Heart left ventricle (tissue), 16 donors: ENCODE measurements around the gene ADAM15. TPM values are rescaled to one million over a fixed set of nuclear protein-coding genes. Genes with fewer than 3 reads are reported as not detected.

Source experiments
- ATAC-seq, 4 donors: fragments of 200-7000 bp; cut with Tn5 transposase; one replicate each; pipeline ENCODE4 v1.9.1; 2020 to 2022; ENCODE audit warnings: moderate library complexity in 4 of 4, mild to moderate bottlenecking in 3 of 4, moderate number of reproducible peaks in 1 of 4
- DNase-seq, 5 donors: peaks; one replicate each; pipeline ENCODE4 v3.0.0-alpha.2; 2020
- H3K27ac ChIP-seq, 12 donors: fragments of 200-600 bp; sonication (generic) in 4 of 12; one replicate each; pipeline versions ENCODE4 v1.5.0 to v1.8.0; 2016 to 2022; ENCODE audit warnings: mild to moderate bottlenecking in 2 of 12
- H3K27me3 ChIP-seq, 9 donors: fragments of 200-600 bp; sonication (generic) in 2 of 9; one replicate each; pipeline versions ENCODE4 v1.5.1 to v1.8.0; 2016 to 2022; ENCODE audit warnings: mild to moderate bottlenecking in 3 of 9
- H3K36me3 ChIP-seq, 9 donors: fragments of 200-600 bp; sonication (generic) in 2 of 9; one replicate each; pipeline versions ENCODE4 v1.5.0 to v1.8.0; 2018 to 2022; ENCODE audit warnings: mild to moderate bottlenecking in 2 of 9
- H3K4me1 ChIP-seq, 12 donors: fragments of 200-600 bp; sonication (generic) in 4 of 12; one replicate each; pipeline versions ENCODE4 v1.5.0 to v1.8.0; 2016 to 2022; ENCODE audit warnings: mild to moderate bottlenecking in 3 of 12
- H3K4me3 ChIP-seq, 12 donors: fragments of 200-600 bp; sonication (generic) in 4 of 12; one replicate each; pipeline versions ENCODE4 v1.5.0 to v1.8.0; 2017 to 2022; ENCODE audit warnings: mild to moderate bottlenecking in 9 of 12, moderate library complexity in 4 of 12
- H3K9me3 ChIP-seq, 12 donors: fragments of 200-600 bp; sonication (generic) in 4 of 12; one replicate each; pipeline versions ENCODE4 v1.5.0 to v1.8.0; 2016 to 2022; ENCODE audit warnings: mild to moderate bottlenecking in 1 of 12
- POLR2A ChIP-seq, 2 donors: fragments of 450-650 bp; IDR thresholded peaks; one replicate each; pipeline ENCODE4 v1.6.1; 2017; ENCODE audit warnings: antibody characterized with exemption in 2 of 2, mild to moderate bottlenecking in 2 of 2, moderate library complexity in 2 of 2
- WGBS, 4 donors: extraction: QIAGEN DNeasy Blood & Tissue Kit in 2 of 4; methylation state at CpG; one replicate each; pipeline versions ENCODE4 v1.1.5 to v1.1.7; 2013 to 2018; 5-methylcytosine and 5-hydroxymethylcytosine counted together
- intact Hi-C, 10 donors: fragments of 100-400 bp; cut with DNase I; formaldehyde crosslinking; loops; one replicate each; pipeline versions ENCODE4 v1.11.1 to v1.14.2; 2022
- polyA plus RNA-seq, 2 donors: library from polyadenylated mRNA; stranded (reverse); fragments of 200-250 nt; gene quantifications; one replicate each; pipeline ENCODE4 v1.2.3, GENCODE V29; 2013
- total RNA-seq, 9 donors: library from RNA; depleted of rRNA in 2 of 9; stranded (reverse); fragments of >200 nt in 2 of 9; fragmentation: NEBNext Ultra II Directional in 3 of 9; extraction: Animal tissue kit (Norgen Biotek cat#: 25700) in 3 of 9; gene quantifications; one replicate each; pipeline versions ENCODE4 v1.1.0 to v1.2.4, GENCODE V29; 2016 to 2023
- TF ChIP-seq, protein P1 (sequence below), 12 donors: fragments of 200-600 bp; sonication (generic) in 4 of 12; IDR thresholded peaks; one replicate each; pipeline versions ENCODE4 v1.5.0 to v1.8.0; 2018 to 2022; ENCODE audit warnings: antibody characterized with exemption in 12 of 12, mild to moderate bottlenecking in 5 of 12
- donor health status: ischemic (EF 13 %, LVEDD 7.1; RV severe dilation, severe dysfunction).
- donor health status: healthy with polysubstance abuse.
- donor health status: DM: no; HTN: yes; CAD: no.
- donor health status: DM: no; HTN: no; CAD: no.
- donor health status: ischemic (EF 25% LVEDD 6.9; RV normal size, moderate dysfunction).
- donor health status: ischemic (EF 25% LVEDD 5.7; RV mildly dilated, moderate dysfunction).
- donor health status: healthy.
- donor health status: DM: yes; HTN: yes; CAD: no.
- donor health status: ischemic (EF 35%, LVEDD 5.7; RV mildly dilated, moderate dysfunction).
- donor health status: nonischemic (EF 11% LVEDD 7.7; RV severe dilation, severe dysfunction).
- donor health status: DM: yes; HTN: yes; CAD: no.
- donor health status: PGD.
- donor health status: ischemic (EF 29% LVEDD 5.4; RV normal size, mild dysfunction).
- donor health status: nonischemic (EF 23%, LVEDD 6.1; RV moderate dilation, normal function).

Gene ADAM15
- total and polyA plus RNA-seq, 11 donors, result 55.8 to 199 (median 84.2) TPM

DNA sequence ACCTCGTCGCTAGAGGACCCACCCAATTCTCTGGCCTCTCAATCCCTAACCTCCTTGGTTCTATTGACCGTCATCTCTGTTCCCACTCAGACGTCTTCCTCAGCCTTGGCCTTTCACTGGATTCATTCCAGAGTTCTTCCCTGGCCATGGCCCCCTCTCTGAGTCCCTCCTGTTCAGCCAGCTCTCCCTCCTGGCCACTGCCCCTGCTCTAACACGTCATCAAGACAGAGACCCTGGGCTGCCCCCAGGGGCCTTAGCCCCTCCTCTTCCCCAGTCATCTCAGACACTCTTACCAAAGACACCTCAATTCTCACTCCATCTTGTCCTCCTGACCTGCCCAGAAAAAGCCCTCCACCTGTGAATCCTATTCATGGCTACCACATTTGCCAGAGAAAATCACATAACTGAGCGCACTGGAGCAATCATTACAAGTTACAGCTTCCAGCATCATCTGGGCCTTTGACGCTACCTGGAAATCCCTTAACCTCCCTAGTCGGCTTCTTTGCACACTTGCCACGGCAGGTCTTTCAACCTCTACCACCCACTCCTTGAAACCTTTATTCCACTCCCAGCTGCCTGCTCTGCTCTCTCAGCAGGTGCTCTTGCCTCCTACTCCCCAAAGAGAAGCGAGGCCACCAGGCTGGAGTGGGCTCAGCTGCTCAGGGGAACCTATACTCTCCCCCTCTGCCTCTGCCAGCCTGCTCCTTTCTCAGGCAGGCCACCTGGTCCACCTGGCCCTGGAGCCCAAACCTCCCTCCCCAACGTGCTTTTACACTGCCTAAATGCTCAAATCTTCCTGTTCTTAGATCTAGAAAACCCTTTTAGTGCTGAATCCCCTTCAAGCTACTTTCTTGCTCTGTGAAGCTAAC, 31.5 kb upstream of the ADAM15 start:
- peak in 1 of 5 donors; percentile 58 for DNase-seq
- H3K4me1 ChIP-seq, result peaks cover 5 to 30% (median 14%) of the 10 kb centered on the region in 12 donors
- no peak for ATAC-seq
- TF ChIP-seq, protein P1, sequence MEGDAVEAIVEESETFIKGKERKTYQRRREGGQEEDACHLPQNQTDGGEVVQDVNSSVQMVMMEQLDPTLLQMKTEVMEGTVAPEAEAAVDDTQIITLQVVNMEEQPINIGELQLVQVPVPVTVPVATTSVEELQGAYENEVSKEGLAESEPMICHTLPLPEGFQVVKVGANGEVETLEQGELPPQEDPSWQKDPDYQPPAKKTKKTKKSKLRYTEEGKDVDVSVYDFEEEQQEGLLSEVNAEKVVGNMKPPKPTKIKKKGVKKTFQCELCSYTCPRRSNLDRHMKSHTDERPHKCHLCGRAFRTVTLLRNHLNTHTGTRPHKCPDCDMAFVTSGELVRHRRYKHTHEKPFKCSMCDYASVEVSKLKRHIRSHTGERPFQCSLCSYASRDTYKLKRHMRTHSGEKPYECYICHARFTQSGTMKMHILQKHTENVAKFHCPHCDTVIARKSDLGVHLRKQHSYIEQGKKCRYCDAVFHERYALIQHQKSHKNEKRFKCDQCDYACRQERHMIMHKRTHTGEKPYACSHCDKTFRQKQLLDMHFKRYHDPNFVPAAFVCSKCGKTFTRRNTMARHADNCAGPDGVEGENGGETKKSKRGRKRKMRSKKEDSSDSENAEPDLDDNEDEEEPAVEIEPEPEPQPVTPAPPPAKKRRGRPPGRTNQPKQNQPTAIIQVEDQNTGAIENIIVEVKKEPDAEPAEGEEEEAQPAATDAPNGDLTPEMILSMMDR (IDR thresholded peaks at IDR 0.05), result no peak
- no peak for TF ChIP-seq POLR2A (IDR thresholded peaks at IDR 0.05)
- peaks cover 0 to 18% (median 10%) of the 10 kb centered on the region in 9 donors for H3K36me3 ChIP-seq
- WGBS, 4 donors, result 82 to 90% (median 86%) methylated on average over 11 of the region's 11 CpGs
- no peak overlapping the region for H3K4me3 ChIP-seq
- intact Hi-C loops, result loop anchor here in 5 of 10 donors (5.0 kb wide), 5 partner anchors 33 to 62 kb away; partner anchors contain the start of genes ADAM15 (in 1 of the 5), CKS1B (in 1 of the 5), PBXIP1 (in 1 of the 5) and PYGO2 (in 1 of the 5)
- H3K27me3 ChIP-seq, result no peaks in the 10 kb centered on the region
- H3K27ac ChIP-seq, result no peak overlapping the region
- H3K9me3 ChIP-seq, result no peaks in the 10 kb centered on the region

DNA sequence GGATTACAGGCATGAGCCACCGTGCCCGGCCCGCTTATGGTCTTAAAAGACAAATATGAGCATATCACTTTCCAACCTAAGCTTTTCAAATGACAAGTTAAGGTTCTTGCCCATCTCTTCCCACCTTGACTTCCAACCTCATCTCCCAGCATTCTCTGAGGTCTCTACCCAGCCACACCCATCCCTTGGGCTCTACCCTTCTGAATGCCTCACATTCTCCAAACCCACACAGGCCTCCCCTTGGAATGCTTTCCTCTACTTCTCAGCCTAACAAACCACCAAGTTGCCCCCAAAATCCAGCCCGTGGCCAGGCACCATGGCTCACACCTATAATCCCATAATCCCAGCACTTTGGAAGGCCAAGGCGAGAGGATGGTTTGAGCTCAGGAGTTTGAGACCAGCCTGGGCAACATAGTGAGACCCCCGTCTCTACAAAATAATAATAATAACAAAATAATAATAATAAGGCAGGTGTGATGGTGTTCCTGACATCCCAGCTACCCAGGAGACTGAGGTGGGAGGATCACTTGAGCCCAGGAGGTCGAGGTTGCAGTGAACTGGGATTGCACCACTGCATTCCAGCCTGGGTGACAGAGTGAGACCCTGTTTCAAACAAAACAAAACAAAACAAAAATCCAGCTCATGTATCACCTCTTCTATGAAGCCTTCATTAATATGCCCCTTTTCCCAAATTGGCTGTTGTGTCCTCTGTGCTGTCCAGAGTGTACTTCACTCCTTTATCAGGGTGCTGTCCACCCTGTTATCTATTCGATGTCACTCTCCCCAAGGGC, 28.8 kb upstream of the ADAM15 start:
- TF ChIP-seq, protein P1 (IDR thresholded peaks at IDR 0.05), result no peak
- TF ChIP-seq POLR2A (IDR thresholded peaks at IDR 0.05), result no peak
- Histone ChIP-seq H3K36me3 (no peaks in the 10 kb centered on the region), H3K4me1 (peaks cover 5 to 23% (median 7%) of the 10 kb centered on the region in 12 donors), H3K27me3 (no peaks in the 10 kb centered on the region), H3K27ac (no peak overlapping the region), H3K9me3 (no peaks in the 10 kb centered on the region), H3K4me3 (no peak overlapping the region)
- ATAC-seq (no peak), DNase-seq (no peak)
- 79 to 84% (median 81%) methylated on average over 8 of the region's 8 CpGs for WGBS, 4 donors
- intact Hi-C loops, result no loop called here

DNA sequence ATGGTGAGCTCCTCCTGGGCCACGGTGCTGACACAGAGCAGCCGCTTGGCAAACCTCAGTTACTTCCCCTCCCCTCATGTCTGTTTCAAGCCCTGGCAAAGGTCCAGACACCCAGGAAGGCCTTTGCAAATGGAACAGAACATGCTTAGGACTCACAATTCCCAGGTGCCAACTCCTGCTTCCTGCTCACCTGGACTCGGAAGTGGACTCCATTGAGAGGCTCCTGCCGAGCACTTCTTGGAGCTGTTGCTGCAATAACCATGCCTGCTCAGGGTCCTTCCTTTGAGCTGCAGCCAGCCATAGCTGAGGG, 28.2 kb upstream of the ADAM15 start:
- intact Hi-C loops, result no loop called here
- DNase-seq (peak in 3 of 5 donors; percentile 37 to 66 (median 55)), ATAC-seq (peak; percentile 32 to 62 (median 52))
- H3K4me3 ChIP-seq, result no peak overlapping the region
- H3K36me3 ChIP-seq, result no peaks in the 10 kb centered on the region
- 52 to 70% (median 60%) methylated on average over 4 of the region's 4 CpGs for WGBS, 4 donors
- H3K27ac ChIP-seq, result no peak overlapping the region
- H3K9me3 ChIP-seq, result no peaks in the 10 kb centered on the region
- peaks cover 2 to 18% (median 3%) of the 10 kb centered on the region in 12 donors for H3K4me1 ChIP-seq
- no peaks in the 10 kb centered on the region for H3K27me3 ChIP-seq
- TF ChIP-seq, protein P1 (IDR thresholded peaks at IDR 0.05), result no peak
- TF ChIP-seq POLR2A (IDR thresholded peaks at IDR 0.05), result no peak

DNA sequence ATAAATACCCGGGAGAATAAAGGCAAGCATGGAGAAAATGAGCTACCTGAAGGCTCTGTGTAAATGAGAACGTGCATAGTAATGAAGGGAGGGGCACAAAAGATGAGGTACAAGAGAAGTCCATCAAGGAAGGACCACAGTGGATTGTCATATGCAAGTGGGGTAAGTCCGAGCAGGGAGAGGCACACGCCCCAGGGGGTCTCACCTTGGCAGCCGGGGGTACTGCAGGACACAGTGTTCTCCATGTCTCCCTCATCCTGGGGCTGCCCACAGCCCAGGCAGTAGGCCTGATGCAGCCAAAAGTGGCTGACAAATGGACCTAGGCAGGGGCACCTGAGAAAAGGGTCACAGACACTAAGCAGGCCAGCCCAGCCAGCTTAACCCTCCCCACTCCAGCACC, 27.5 kb upstream of the ADAM15 start:
- no peaks in the 10 kb centered on the region for H3K9me3 ChIP-seq
- peaks cover 0 to 13% (median 0%) of the 10 kb centered on the region in 12 donors for H3K4me1 ChIP-seq
- H3K27me3 ChIP-seq, result no peaks in the 10 kb centered on the region
- ATAC-seq, result no peak
- no peak for DNase-seq
- intact Hi-C loops, result no loop called here
- H3K4me3 ChIP-seq, result no peak overlapping the region
- WGBS, 4 donors, result 81 to 88% (median 85%) methylated on average over 5 of the region's 5 CpGs
- TF ChIP-seq, protein P1 (IDR thresholded peaks at IDR 0.05), result no peak
- no peak for TF ChIP-seq POLR2A (IDR thresholded peaks at IDR 0.05)
- no peak overlapping the region for H3K27ac ChIP-seq
- no peaks in the 10 kb centered on the region for H3K36me3 ChIP-seq
